LNCAP (cell line): ENCODE data around the gene SMOC1.

Experiments used
- CTCF ChIP-seq: fragments of 450-650 bp; IDR thresholded peaks from 2 replicates; pipeline ENCODE4 v1.5.1; 2017; ENCODE audit warnings: mild to moderate bottlenecking

Gene SMOC1

GRCh38 chr14:70077005-70077404 is 197.8 kb downstream of the SMOC1 start:
- TF ChIP-seq CTCF = no peak

- no peak for TF ChIP-seq CTCF
Measured at GRCh38 chr14:70077720-70078119, 198.5 kb downstream of the SMOC1 start.

GRCh38 chr14:70078329-70078728 is 199.1 kb downstream of the SMOC1 start:
- no peak for TF ChIP-seq CTCF

- TF ChIP-seq CTCF = no peak
Measured at GRCh38 chr14:70080076-70080475, 200.9 kb downstream of the SMOC1 start.
